KMS-11 (cell line): ENCODE data around the gene THAP4.

ENCODE experiments used
- H2AFZ ChIP-seq: fragments of 200-600 bp; sonication (generic); 2 replicates; pipeline ENCODE4 v1.6.1; 2016; ENCODE audit warnings: antibody characterized with exemption, mixed run types, low read depth
- H3K27ac ChIP-seq: fragments of 200-600 bp; sonication (generic); 2 replicates; pipeline ENCODE4 v1.6.1; 2016; ENCODE audit warnings: mild to moderate bottlenecking, mixed run types
- H3K27me3 ChIP-seq: fragments of 200-600 bp; sonication (generic); 2 replicates; pipeline ENCODE4 v1.6.1; 2017; ENCODE audit warnings: mild to moderate bottlenecking, low read depth, mixed run types, moderate library complexity; ENCODE audit not compliant: insufficient read depth
- H3K36me3 ChIP-seq: fragments of 200-600 bp; sonication (generic); 2 replicates; pipeline ENCODE4 v1.6.1; 2017; ENCODE audit warnings: mild to moderate bottlenecking, mixed run types; ENCODE audit not compliant: insufficient read depth
- H3K4me1 ChIP-seq: fragments of 200-600 bp; sonication (generic); 2 replicates; pipeline ENCODE4 v1.6.1; 2016; ENCODE audit warnings: mild to moderate bottlenecking, low read depth, mixed run types; ENCODE audit not compliant: poor library complexity, severe bottlenecking
- H3K4me2 ChIP-seq: fragments of 200-600 bp; sonication (generic); 2 replicates; pipeline ENCODE4 v1.7.0; 2016; ENCODE audit warnings: mild to moderate bottlenecking, mixed run types
- H3K4me3 ChIP-seq: fragments of 200-600 bp; sonication (generic); IDR thresholded peaks from 2 replicates; pipeline ENCODE4 v1.6.1; 2017; ENCODE audit warnings: low read depth, low read length, mixed read lengths; ENCODE audit not compliant: insufficient read depth
- H3K79me2 ChIP-seq: fragments of 200-600 bp; sonication (generic); 2 replicates; pipeline ENCODE4 v1.6.1; 2016; ENCODE audit warnings: low read depth, mixed run types; ENCODE audit not compliant: insufficient read depth
- H3K9ac ChIP-seq: fragments of 200-600 bp; sonication (generic); 2 replicates; pipeline ENCODE4 v1.6.1; 2016; ENCODE audit warnings: mild to moderate bottlenecking, mixed run types
- H4K20me1 ChIP-seq: fragments of 200-600 bp; sonication (generic); 2 replicates; pipeline ENCODE4 v1.6.1; 2016; ENCODE audit warnings: mild to moderate bottlenecking, mixed run types; ENCODE audit not compliant: insufficient read depth
- TF ChIP-seq, protein P1 (sequence below): fragments of 200-600 bp; sonication (generic); conservative IDR thresholded peaks from 2 replicates; pipeline ENCODE4 v1.6.1; 2017; ENCODE audit warnings: low read depth, mild to moderate bottlenecking, antibody characterized with exemption, low read length, moderate library complexity, mixed read lengths

Gene THAP4

DNA sequence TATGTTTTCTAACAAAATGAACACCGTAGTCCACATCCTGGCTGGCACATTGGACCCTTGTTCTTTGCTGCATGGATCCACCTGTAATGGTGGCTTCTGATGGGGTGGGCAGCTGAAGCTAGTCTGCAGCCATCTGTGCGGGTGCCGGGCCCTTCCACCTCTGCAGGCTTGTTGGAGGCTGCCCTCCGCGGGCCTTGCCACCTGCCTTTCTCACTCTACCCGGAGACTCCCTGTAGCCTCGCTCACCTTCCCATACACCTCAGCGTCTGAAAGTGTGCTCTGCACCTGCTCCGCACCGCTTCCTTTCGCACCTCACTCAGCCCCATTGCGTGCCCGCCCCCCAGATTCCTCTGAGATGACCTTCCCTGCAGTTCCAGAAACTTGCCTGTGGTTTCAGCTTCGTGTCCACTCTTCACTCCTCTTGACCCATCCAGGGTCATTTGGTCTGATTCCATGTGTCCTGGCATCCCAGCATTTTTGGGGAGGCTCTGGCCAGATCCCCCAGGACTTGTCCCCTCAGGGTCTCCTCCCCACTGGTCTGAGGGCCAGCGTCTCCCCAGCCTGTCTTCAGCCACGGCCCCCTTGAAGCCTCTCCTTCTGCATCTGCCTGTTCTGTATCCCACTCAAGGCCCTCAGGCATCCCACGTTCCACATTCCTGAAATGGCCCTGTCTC, 18.7 kb upstream of the THAP4 start:
- H3K4me2 ChIP-seq, result no peak overlapping the region
- no peaks in the 10 kb centered on the region for H3K79me2 ChIP-seq
- H3K27me3 ChIP-seq, result no peaks in the 10 kb centered on the region
- no peak overlapping the region for H3K27ac ChIP-seq
- H2AFZ ChIP-seq, result no peak overlapping the region
- H3K4me3 ChIP-seq, result no peak overlapping the region
- no peaks in the 10 kb centered on the region; the same call in 1 of the 2 replicates for H3K36me3 ChIP-seq
- TF ChIP-seq, protein P1, sequence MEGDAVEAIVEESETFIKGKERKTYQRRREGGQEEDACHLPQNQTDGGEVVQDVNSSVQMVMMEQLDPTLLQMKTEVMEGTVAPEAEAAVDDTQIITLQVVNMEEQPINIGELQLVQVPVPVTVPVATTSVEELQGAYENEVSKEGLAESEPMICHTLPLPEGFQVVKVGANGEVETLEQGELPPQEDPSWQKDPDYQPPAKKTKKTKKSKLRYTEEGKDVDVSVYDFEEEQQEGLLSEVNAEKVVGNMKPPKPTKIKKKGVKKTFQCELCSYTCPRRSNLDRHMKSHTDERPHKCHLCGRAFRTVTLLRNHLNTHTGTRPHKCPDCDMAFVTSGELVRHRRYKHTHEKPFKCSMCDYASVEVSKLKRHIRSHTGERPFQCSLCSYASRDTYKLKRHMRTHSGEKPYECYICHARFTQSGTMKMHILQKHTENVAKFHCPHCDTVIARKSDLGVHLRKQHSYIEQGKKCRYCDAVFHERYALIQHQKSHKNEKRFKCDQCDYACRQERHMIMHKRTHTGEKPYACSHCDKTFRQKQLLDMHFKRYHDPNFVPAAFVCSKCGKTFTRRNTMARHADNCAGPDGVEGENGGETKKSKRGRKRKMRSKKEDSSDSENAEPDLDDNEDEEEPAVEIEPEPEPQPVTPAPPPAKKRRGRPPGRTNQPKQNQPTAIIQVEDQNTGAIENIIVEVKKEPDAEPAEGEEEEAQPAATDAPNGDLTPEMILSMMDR, result no peak
- no peaks in the 10 kb centered on the region for H3K4me1 ChIP-seq
- H4K20me1 ChIP-seq, result no peaks in the 10 kb centered on the region
- H3K9ac ChIP-seq, result no peak overlapping the region

DNA sequence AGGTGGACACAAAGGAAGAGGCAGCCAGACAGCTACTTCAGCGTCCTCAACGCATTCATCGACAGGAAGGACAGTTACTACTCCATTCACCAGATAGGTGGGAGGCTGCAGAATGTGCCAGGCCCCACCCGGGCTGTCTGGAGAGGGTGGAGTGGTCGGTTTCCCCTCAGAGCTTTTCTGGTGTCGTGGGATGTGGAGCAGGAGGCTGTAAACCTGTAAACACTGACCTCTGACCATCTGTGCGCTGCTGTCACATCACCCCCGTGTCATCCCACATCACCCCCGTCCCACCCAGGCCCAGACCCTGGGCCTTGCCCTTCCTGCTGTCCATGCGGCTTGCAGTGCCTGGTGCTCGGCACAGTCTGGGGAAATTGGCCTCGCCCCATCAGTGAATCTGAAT, 17.6 kb upstream of the THAP4 start:
- H3K4me1 ChIP-seq, result no peaks in the 10 kb centered on the region
- no peak overlapping the region for H2AFZ ChIP-seq
- peaks cover under 1% of the 10 kb centered on the region; the same call in 1 of the 2 replicates for H3K79me2 ChIP-seq
- H3K4me2 ChIP-seq, result no peak overlapping the region
- H4K20me1 ChIP-seq, result no peaks in the 10 kb centered on the region
- H3K9ac ChIP-seq, result no peak overlapping the region
- H3K27me3 ChIP-seq, result no peaks in the 10 kb centered on the region
- TF ChIP-seq, protein P1, result no peak
- H3K36me3 ChIP-seq, result no peaks in the 10 kb centered on the region; the same call in 1 of the 2 replicates
- H3K27ac ChIP-seq, result no peak overlapping the region
- H3K4me3 ChIP-seq, result no peak overlapping the region

DNA sequence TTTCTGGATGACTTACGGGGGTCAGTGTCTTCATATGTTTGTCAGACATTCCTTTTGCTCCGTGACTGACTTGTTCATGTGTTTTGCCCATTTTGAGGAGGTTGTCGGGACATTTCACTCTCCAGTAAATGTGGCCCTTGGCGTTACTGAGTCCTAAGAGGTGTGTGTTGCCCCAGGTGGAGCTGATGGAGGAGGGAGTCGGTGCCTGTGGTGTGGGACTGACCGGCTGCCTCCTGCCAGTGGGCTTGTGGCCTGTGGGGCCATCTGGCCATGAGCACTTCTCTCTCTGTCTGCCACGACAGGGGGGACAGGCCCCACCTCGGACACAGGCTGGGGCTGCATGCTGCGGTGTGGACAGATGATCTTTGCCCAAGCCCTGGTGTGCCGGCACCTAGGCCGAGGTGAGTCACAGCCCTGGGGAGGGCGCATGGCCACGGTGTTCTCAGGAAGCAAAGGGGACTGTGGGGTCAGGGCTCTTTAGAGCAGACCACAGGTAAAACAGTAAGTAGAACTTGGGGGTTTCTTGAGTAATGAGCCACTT, 16.3 kb upstream of the THAP4 start:
- Histone ChIP-seq H3K36me3 (no peaks in the 10 kb centered on the region), H3K27me3 (no peaks in the 10 kb centered on the region), H3K4me1 (no peaks in the 10 kb centered on the region), H3K27ac (no peak overlapping the region), H3K4me2 (no peak overlapping the region), H4K20me1 (peaks cover 3% of the 10 kb centered on the region; the same call in 1 of the 2 replicates), H2AFZ (no peak overlapping the region), H3K4me3 (no peak overlapping the region), H3K79me2 (peaks cover 12% of the 10 kb centered on the region; the same call in 1 of the 2 replicates), H3K9ac (no peak overlapping the region)
- TF ChIP-seq, protein P1, result no peak

DNA sequence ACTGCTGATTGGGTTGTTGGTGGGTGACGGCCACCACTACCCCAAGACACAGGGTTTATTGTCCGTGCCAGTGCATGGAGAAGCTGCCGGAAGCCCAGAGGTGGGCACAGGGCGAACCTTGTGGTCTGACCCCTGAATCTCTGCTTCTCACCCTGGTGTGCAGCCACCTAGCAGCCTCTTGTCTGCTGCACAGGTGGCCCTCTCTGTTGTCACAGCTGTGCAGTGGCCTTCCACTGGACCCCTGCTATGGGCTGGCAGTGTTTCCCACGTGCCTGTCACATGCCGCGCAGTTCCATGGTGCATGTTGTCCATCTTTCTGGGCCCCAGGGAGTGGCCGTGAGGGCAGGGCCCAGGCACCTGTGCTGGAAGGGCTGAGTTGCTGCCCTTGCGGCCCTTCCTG, 15.8 kb upstream of the THAP4 start:
- H4K20me1 ChIP-seq, result peaks cover 3% of the 10 kb centered on the region; the same call in 1 of the 2 replicates
- TF ChIP-seq, protein P1, result no peak
- peaks cover 12% of the 10 kb centered on the region; the same call in 1 of the 2 replicates for H3K79me2 ChIP-seq
- H3K27me3 ChIP-seq, result no peaks in the 10 kb centered on the region
- no peaks in the 10 kb centered on the region for H3K4me1 ChIP-seq
- H2AFZ ChIP-seq, result no peak overlapping the region
- H3K9ac ChIP-seq, result no peak overlapping the region
- H3K4me3 ChIP-seq, result no peak overlapping the region
- H3K27ac ChIP-seq, result no peak overlapping the region
- H3K4me2 ChIP-seq, result no peak overlapping the region
- no peaks in the 10 kb centered on the region for H3K36me3 ChIP-seq
